Colonic mucosa (tissue), 4 donors: ENCODE measurements around the gene ADAT3. TPM values are rescaled to one million over a fixed set of nuclear protein-coding genes. Genes with fewer than 3 reads are reported as not detected.

Experiments used
- DNase-seq: peaks from one replicate; pipeline ENCODE4 v3.0.0-alpha.2; 2020
- H3K27ac ChIP-seq: fragments of 200-600 bp; one replicate; pipeline ENCODE4 v1.8.0; 2021
- H3K27me3 ChIP-seq: fragments of 200-600 bp; one replicate; pipeline ENCODE4 v1.8.0; 2021
- H3K36me3 ChIP-seq: fragments of 200-600 bp; one replicate; pipeline ENCODE4 v1.8.0; 2021
- H3K4me1 ChIP-seq: fragments of 200-600 bp; one replicate; pipeline ENCODE4 v1.8.0; 2021; ENCODE audit warnings: mild to moderate bottlenecking
- H3K4me3 ChIP-seq: fragments of 200-600 bp; one replicate; pipeline ENCODE4 v1.8.0; 2021
- H3K9ac ChIP-seq, 2 donors: one replicate each; pipeline ENCODE4 v1.7.0; 2013; ENCODE audit warnings: control low read depth in 2 of 2, low read depth in 2 of 2, low read length in 2 of 2
- H3K9me3 ChIP-seq: fragments of 200-600 bp; one replicate; pipeline ENCODE4 v1.8.0; 2021
- CTCF ChIP-seq: fragments of 200-600 bp; IDR thresholded peaks from one replicate; pipeline ENCODE4 v1.8.0; 2022; ENCODE audit warnings: antibody characterized with exemption, mild to moderate bottlenecking
- intact Hi-C: fragments of 100-400 bp; cut with DNase I; formaldehyde crosslinking; loops from one replicate; pipeline ENCODE4 v1.14.1; 2022
- total RNA-seq, 2 donors: library from RNA; stranded (reverse); fragmentation: NEBNext Ultra II Directional in 1 of 2; extraction: Animal tissue kit (Norgen Biotek cat#: 25700) in 1 of 2; gene quantifications; one replicate each; pipeline ENCODE4 v1.2.1, GENCODE V29; 2021
- donor health status: healthy.
- donor health status: DM: no; HTN: no; CAD: no.
- donor health status: DM: no; HTN: no; CAD: no.

The ADAT3 gene
- total RNA-seq, 2 donors from 2014 or later = 14.2 to 24.7 TPM

- no peak overlapping the region for H3K4me3 ChIP-seq
- no peaks in the 10 kb centered on the region for H3K27me3 ChIP-seq
- no peak overlapping the region for H3K9ac ChIP-seq
- TF ChIP-seq CTCF = no peak
- intact Hi-C loops = no loop called here
- H3K4me1 ChIP-seq = no peaks in the 10 kb centered on the region
- no peaks in the 10 kb centered on the region for H3K9me3 ChIP-seq
- DNase-seq = no peak
- H3K27ac ChIP-seq = no peak overlapping the region
- no peaks in the 10 kb centered on the region for H3K36me3 ChIP-seq
Observed at GRCh38 chr19:1961000-1961883, 56.0 kb downstream of the ADAT3 start.

GRCh38 chr19:1962674-1963073, 57.5 kb downstream of the ADAT3 start:
- Histone ChIP-seq H3K9ac (no peak overlapping the region), H3K4me3 (no peak overlapping the region), H3K27ac (no peak overlapping the region), H3K36me3 (no peaks in the 10 kb centered on the region), H3K9me3 (no peaks in the 10 kb centered on the region), H3K27me3 (no peaks in the 10 kb centered on the region), H3K4me1 (no peaks in the 10 kb centered on the region)
- TF ChIP-seq CTCF = no peak
- no peak for DNase-seq
- intact Hi-C loops = no loop called here

Other genes with a start within 250 kb of the ADAT3 start
- gene ONECUT3, start 151.9 kb upstream of the ADAT3 start, total RNA-seq = under 1 TPM in 1 of 2 donors, not detected in 1; 0.05 TPM
- under 1 TPM; 0.15 to 0.42 TPM for gene ATP8B3, start 93.1 kb upstream of the ADAT3 start, total RNA-seq
- gene REXO1, start 56.9 kb upstream of the ADAT3 start, total RNA-seq = 10 to 100 TPM; 42.0 to 51.7 TPM
- gene KLF16, start 41.8 kb upstream of the ADAT3 start, total RNA-seq = 10 to 100 TPM; 31.1 to 34.8 TPM
- gene ABHD17A, start 19.9 kb upstream of the ADAT3 start, total RNA-seq = 10 to 100 TPM; 53.3 to 78.5 TPM
- gene SCAMP4, start within 50 bp of the ADAT3 start, total RNA-seq = 10 to 100 TPM; 57.4 to 91.8 TPM
- 10 to 100 TPM; 55.3 to 61.0 TPM for gene CSNK1G2, start 35.8 kb downstream of the ADAT3 start, total RNA-seq
- gene BTBD2, start 110.3 kb downstream of the ADAT3 start, total RNA-seq = 10 to 100 TPM; 74.5 to 81.5 TPM
- 100 to 1,000 TPM; 358 to 589 TPM for gene MKNK2, start 145.8 kb downstream of the ADAT3 start, total RNA-seq
- gene MOB3A, start 190.9 kb downstream of the ADAT3 start, total RNA-seq = 10 to 100 TPM; 40.0 to 40.5 TPM
- gene IZUMO4, start 191.5 kb downstream of the ADAT3 start, total RNA-seq = 1 to 10 TPM; 2.1 to 4.5 TPM
- gene AP3D1, start 246.2 kb downstream of the ADAT3 start, total RNA-seq = 100 to 1,000 TPM; 105 to 137 TPM